ENCODE results near the gene IMPG1. TPM values are rescaled to one million over a fixed set of nuclear protein-coding genes. Genes with fewer than 3 reads are reported as not detected.

IMPG1 gene
- total and polyA plus RNA-seq, 10 of the 15 experiments (the other 5 are each of a cell fraction or from before 2014, with no cell fraction given): not detected

GRCh38 chr6:75943381-75943780, 129.1 kb downstream of the IMPG1 start:
- FAIRE-seq: no peak
- in situ Hi-C loops (cut with MboI): loop anchor here (25.0 kb wide), 1 partner anchor 919 kb away; no protein-coding TSS in a partner anchor
- TF ChIP-seq FOXK2 (IDR thresholded peaks at IDR 0.05) (no peak), IRF5 (IDR thresholded peaks at IDR 0.05; ENCODE audit: borderline replicate concordance) (no peak), HDAC2 (IDR thresholded peaks at IDR 0.05) (no peak), NR2C2 (IDR thresholded peaks at IDR 0.05; ENCODE audit: borderline replicate concordance, control insufficient read depth, insufficient read length, low read depth) (no peak), RUNX3 (IDR thresholded peaks at IDR 0.05; ENCODE audit: low read length) (no peak), CEBPB (IDR thresholded peaks at IDR 0.05; ENCODE audit: borderline replicate concordance in 1 of 2, low read depth in 2 of 2, low read length in 2 of 2) (no peak), STAT1 (conservative IDR thresholded peaks at IDR 0.05) (no peak), SP1 (IDR thresholded peaks at IDR 0.05; ENCODE audit: low read depth, low read length) (no peak)

More at GRCh38 chr6:75943381-75943780, 129.1 kb downstream of the IMPG1 start:
- Histone ChIP-seq H3K4me1 (ENCODE audit: control insufficient read depth, insufficient read depth, low read length) (no peaks in the 10 kb centered on the region; the same call in 1 of the 2 replicates), H3K27ac (ENCODE audit: control insufficient read depth, insufficient read depth) (no peak overlapping the region), H3K9ac (ENCODE audit: control insufficient read depth, insufficient read depth, low read length) (no peak overlapping the region), H3K36me3 (ENCODE audit: control insufficient read depth in 2 of 2, insufficient read depth in 2 of 2, low read length in 1 of 2) (no peaks in the 10 kb centered on the region), H3K4me3 (no peak overlapping the region), H3K79me2 (ENCODE audit: control insufficient read depth, insufficient read depth, low read length) (no peaks in the 10 kb centered on the region), H3K9me3 (replicated peaks; ENCODE audit: control insufficient read depth, insufficient read depth, low read length) (no peaks in the 10 kb centered on the region), H3K27me3 (replicated peaks in 1 of 2; ENCODE audit: control insufficient read depth in 2 of 2, insufficient read depth in 2 of 2, low read length in 1 of 2) (no peaks in the 10 kb centered on the region), H3K4me2 (ENCODE audit: control insufficient read depth, insufficient read depth) (no peak overlapping the region), H2AFZ (ENCODE audit: control insufficient read depth, low read depth, low read length) (no peak overlapping the region), H4K20me1 (ENCODE audit: control insufficient read depth, insufficient read depth) (no peaks in the 10 kb centered on the region)
- no TSS peak for BruUV-seq (replicated peaks)
- WGBS (ENCODE audit: insufficient coverage, insufficient replicate concordance, low lambda C conversion rate, missing lambda C conversion rate): 92% methylated on average over 2 of the region's 2 CpGs
- DNase-seq (ENCODE audit: low read depth, low spot score): no peak
- ChIA-PET RAD21 (ENCODE audit: unreplicated experiment) (interaction anchor here (0.8 kb wide), 1 partner anchor 10 kb away, joined by 4 read pairs; no protein-coding TSS in a partner anchor), POLR2A (no interaction called here), CTCF (interaction anchor here (8.0 kb wide), 1 partner anchor 10 kb away, joined by 62 read pairs; no protein-coding TSS in a partner anchor), SMC1A (ENCODE audit: uncharacterized antibody, unreplicated experiment) (no interaction called here)
- ATAC-seq: no peak
- intact Hi-C loops (cut with micrococcal nuclease; ENCODE audit: unreplicated experiment): no loop called here

All from GM12878 (cell line).